22Rv1 (cell line): ENCODE results near the gene ZFYVE19.

ENCODE experiments used
- ZFX ChIP-seq: fragments of 450-650 bp; IDR thresholded peaks from 2 replicates; pipeline ENCODE4 v1.6.1; 2017; ENCODE audit warnings: antibody characterized with exemption, borderline replicate concordance
- TF ChIP-seq, protein P1 (sequence below): fragments of 450-650 bp; IDR thresholded peaks from 2 replicates; pipeline ENCODE4 v1.5.1; 2017; ENCODE audit warnings: mild to moderate bottlenecking

- TF ChIP-seq, protein P1, sequence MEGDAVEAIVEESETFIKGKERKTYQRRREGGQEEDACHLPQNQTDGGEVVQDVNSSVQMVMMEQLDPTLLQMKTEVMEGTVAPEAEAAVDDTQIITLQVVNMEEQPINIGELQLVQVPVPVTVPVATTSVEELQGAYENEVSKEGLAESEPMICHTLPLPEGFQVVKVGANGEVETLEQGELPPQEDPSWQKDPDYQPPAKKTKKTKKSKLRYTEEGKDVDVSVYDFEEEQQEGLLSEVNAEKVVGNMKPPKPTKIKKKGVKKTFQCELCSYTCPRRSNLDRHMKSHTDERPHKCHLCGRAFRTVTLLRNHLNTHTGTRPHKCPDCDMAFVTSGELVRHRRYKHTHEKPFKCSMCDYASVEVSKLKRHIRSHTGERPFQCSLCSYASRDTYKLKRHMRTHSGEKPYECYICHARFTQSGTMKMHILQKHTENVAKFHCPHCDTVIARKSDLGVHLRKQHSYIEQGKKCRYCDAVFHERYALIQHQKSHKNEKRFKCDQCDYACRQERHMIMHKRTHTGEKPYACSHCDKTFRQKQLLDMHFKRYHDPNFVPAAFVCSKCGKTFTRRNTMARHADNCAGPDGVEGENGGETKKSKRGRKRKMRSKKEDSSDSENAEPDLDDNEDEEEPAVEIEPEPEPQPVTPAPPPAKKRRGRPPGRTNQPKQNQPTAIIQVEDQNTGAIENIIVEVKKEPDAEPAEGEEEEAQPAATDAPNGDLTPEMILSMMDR: no peak
- TF ChIP-seq ZFX: no peak
Measured at GRCh38 chr15:40841741-40842140, 34.9 kb downstream of the ZFYVE19 start.
